NCI-H1105 treated with DMSO at 0.1 percent for 48 hours (cell line): ENCODE data around the gene KIRREL1.

Source experiments
- DNase-seq: peaks from one replicate; lab custom pipeline; 2025; lab: John Stamatoyannopoulos, UW

The KIRREL1 gene

GRCh38 chr1:157975228-157975950 is 18.1 kb upstream of the KIRREL1 start:
- DNase-seq = no peak

- no peak for DNase-seq
Measured at GRCh38 chr1:157976888-157977287, 16.6 kb upstream of the KIRREL1 start.

GRCh38 chr1:157978586-157979403 is 14.7 kb upstream of the KIRREL1 start:
- DNase-seq = no peak

- DNase-seq = no peak
Measured at GRCh38 chr1:157982136-157982535, 11.3 kb upstream of the KIRREL1 start.

- DNase-seq = no peak
Measured at GRCh38 chr1:157983787-157984186, 9.7 kb upstream of the KIRREL1 start.

GRCh38 chr1:157984469-157984868 is 9.0 kb upstream of the KIRREL1 start:
- DNase-seq = no peak

- DNase-seq = no peak
Measured at GRCh38 chr1:157985473-157985872, 8.0 kb upstream of the KIRREL1 start.

GRCh38 chr1:157988002-157988401 is 5.4 kb upstream of the KIRREL1 start:
- DNase-seq = no peak

GRCh38 chr1:157992031-157992832 is 1.2 kb upstream of the KIRREL1 start:
- DNase-seq = peak; percentile 76

GRCh38 chr1:157992833-157993146 is 655 bp upstream of the KIRREL1 start:
- no peak for DNase-seq

- peak; percentile 10 for DNase-seq
Measured at GRCh38 chr1:157993918-157994605, 617 bp downstream of the KIRREL1 start.

- DNase-seq = no peak
Measured at GRCh38 chr1:157994704-157995582, 1.5 kb downstream of the KIRREL1 start.

- DNase-seq = no peak
Measured at GRCh38 chr1:157995583-157996169, 2.2 kb downstream of the KIRREL1 start.

GRCh38 chr1:157996433-157996832 is 3.0 kb downstream of the KIRREL1 start:
- DNase-seq = no peak

GRCh38 chr1:158000507-158000906 is 7.1 kb downstream of the KIRREL1 start:
- no peak for DNase-seq

GRCh38 chr1:158002022-158002630 is 8.7 kb downstream of the KIRREL1 start:
- DNase-seq = no peak

GRCh38 chr1:158002631-158003405 is 9.4 kb downstream of the KIRREL1 start:
- no peak for DNase-seq

- no peak for DNase-seq
Measured at GRCh38 chr1:158003406-158003800, 10.0 kb downstream of the KIRREL1 start.

GRCh38 chr1:158005224-158005623 is 11.8 kb downstream of the KIRREL1 start:
- DNase-seq = no peak
